LNCaP clone FGC (cell line): Measurements from ENCODE around the gene PDK4.
"Not testable (repeated sequence)": the region's sequence is repeated elsewhere in the genome, so short reads cannot be mapped to it uniquely, and the experiment has no call there.

Experiments
- DNase-seq: peaks from one replicate; pipeline ENCODE4 v3.0.0-alpha.2; 2011; ENCODE audit warnings: low read depth
- H3K4me3 ChIP-seq: 2 replicates; pipeline ENCODE4 v1.5.1; 2011; ENCODE audit warnings: mild to moderate bottlenecking, low read depth, low read length, control low read depth
- CTCF ChIP-seq: IDR thresholded peaks from 2 replicates; pipeline ENCODE4 v1.5.1; 2012; ENCODE audit warnings: mild to moderate bottlenecking; ENCODE audit not compliant: control insufficient read depth, insufficient read depth; ENCODE audit errors: extremely low read depth

The PDK4 gene

GRCh38 chr7:95605275-95605674, 9.0 kb upstream of the PDK4 start:
- no peak overlapping the region for H3K4me3 ChIP-seq
- DNase-seq = no peak
- TF ChIP-seq CTCF = no peak

- DNase-seq = not testable (repeated sequence)
These were observed 8.5 kb upstream of the PDK4 start for GRCh38 chr7:95604811-95605210.

GRCh38 chr7:95604397-95604796, 8.1 kb upstream of the PDK4 start:
- not testable (repeated sequence) for DNase-seq, H3K4me3 ChIP-seq

More at GRCh38 chr7:95604811-95605210, 8.5 kb upstream of the PDK4 start:
- H3K4me3 ChIP-seq = not testable (repeated sequence)

- TF ChIP-seq CTCF = no peak
- no peak overlapping the region for H3K4me3 ChIP-seq
- no peak for DNase-seq
These were observed 6.1 kb upstream of the PDK4 start for GRCh38 chr7:95602421-95602820.

GRCh38 chr7:95601316-95601715, 5.0 kb upstream of the PDK4 start:
- H3K4me3 ChIP-seq = no peak overlapping the region
- no peak for DNase-seq
- TF ChIP-seq CTCF = no peak

GRCh38 chr7:95599069-95599468, 2.8 kb upstream of the PDK4 start:
- DNase-seq = peak; percentile 59
- no peak overlapping the region for H3K4me3 ChIP-seq
- no peak for TF ChIP-seq CTCF

GRCh38 chr7:95598511-95598910, 2.2 kb upstream of the PDK4 start:
- TF ChIP-seq CTCF = no peak
- no peak for DNase-seq

GRCh38 chr7:95595746-95596197, 544 bp downstream of the PDK4 start:
- no peak overlapping the region for H3K4me3 ChIP-seq
- TF ChIP-seq CTCF = no peak
- no peak for DNase-seq

More at GRCh38 chr7:95598511-95598910, 2.2 kb upstream of the PDK4 start:
- no peak overlapping the region for H3K4me3 ChIP-seq
